IMR-90 (cell line): ENCODE data around the gene BEST1. TPM values are rescaled to one million over a fixed set of nuclear protein-coding genes. Genes with fewer than 3 reads are reported as not detected.

ENCODE experiments used
- ATAC-seq: fragments of 200-7000 bp; cut with Tn5 transposase; 2 replicates; pipeline ENCODE4 v1.9.1; 2020; ENCODE audit warnings: low read depth, mild to moderate bottlenecking, moderate library complexity
- BruUV-seq: library from RNA; stranded (reverse); fragments of 400-500 nt; replicated peaks from 2 replicates; lab custom pipeline; 2021; lab: Mats Ljungman, UMichigan
- CTCF ChIA-PET: fragments of 300-600 bp; formaldehyde crosslinking; extraction: SDS; loops from one replicate; lab custom pipeline; 2021; ENCODE audit warnings: antibody characterized with exemption; lab: Yijun Ruan, JAX
- POLR2A ChIA-PET: fragments of 300-600 bp; sonication (Branson Sonifier 250); formaldehyde crosslinking; loops from one replicate; lab custom pipeline; 2022; ENCODE audit warnings: antibody characterized with exemption; ENCODE audit not compliant: unreplicated experiment; lab: Charles Lee
- DNase-seq: peaks from one replicate; pipeline ENCODE4 v3.0.0; 2013
- H2AFZ ChIP-seq: replicated peaks from 2 replicates; pipeline ENCODE3; 2013; ENCODE audit warnings: low read length, mild to moderate bottlenecking; ENCODE audit not compliant: poor library complexity
- H2AK5ac ChIP-seq: 2 replicates; pipeline ENCODE4 v1.6.1; 2013; ENCODE audit warnings: low read depth, low read length, inconsistent platforms
- H2AK9ac ChIP-seq: replicated peaks from 2 replicates; pipeline ENCODE3; 2013; ENCODE audit warnings: mild to moderate bottlenecking, low read depth, low read length, moderate library complexity; ENCODE audit not compliant: poor library complexity
- H2BK120ac ChIP-seq: 2 replicates; pipeline ENCODE4 v1.6.1; 2013; ENCODE audit warnings: low read depth, low read length, inconsistent platforms
- H2BK15ac ChIP-seq: 3 replicates; pipeline ENCODE4 v1.6.1; 2013; ENCODE audit warnings: low read depth, low read length, inconsistent platforms
- H2BK20ac ChIP-seq: 2 replicates; pipeline ENCODE4 v1.6.1; 2013; ENCODE audit warnings: low read depth, mild to moderate bottlenecking, inconsistent platforms, low read length, moderate library complexity
- H2BK5ac ChIP-seq: 2 replicates; pipeline ENCODE4 v1.6.1; 2013; ENCODE audit warnings: mild to moderate bottlenecking, low read depth, low read length, inconsistent platforms; ENCODE audit not compliant: poor library complexity, severe bottlenecking
- H3K14ac ChIP-seq: replicated peaks from 2 replicates; pipeline ENCODE4 v1.6.1; 2013; ENCODE audit warnings: low read depth, low read length, inconsistent platforms
- H3K18ac ChIP-seq: 2 replicates; pipeline ENCODE4 v1.6.1; 2013; ENCODE audit warnings: low read depth, low read length, control low read depth
- H3K23ac ChIP-seq: 2 replicates; pipeline ENCODE4 v1.6.1; 2013; ENCODE audit warnings: low read depth, low read length, inconsistent platforms
- H3K27ac ChIP-seq: 2 replicates; pipeline ENCODE4 v1.5.1; 2013; ENCODE audit warnings: mild to moderate bottlenecking, control low read depth, low read length; ENCODE audit not compliant: insufficient read depth
- H3K27me3 ChIP-seq: 2 replicates; pipeline ENCODE4 v1.6.1; 2013; ENCODE audit warnings: low read length; ENCODE audit not compliant: control insufficient read depth, insufficient read depth
- H3K36me3 ChIP-seq: 2 replicates; pipeline ENCODE4 v1.6.1; 2013; ENCODE audit warnings: low read length, mixed read lengths; ENCODE audit not compliant: control insufficient read depth, insufficient read depth
- H3K4ac ChIP-seq: 2 replicates; pipeline ENCODE4 v1.6.1; 2013; ENCODE audit warnings: low read depth, low read length, inconsistent platforms
- H3K4me1 ChIP-seq: 2 replicates; pipeline ENCODE4 v1.6.1; 2013; ENCODE audit warnings: low read length, mixed read lengths; ENCODE audit not compliant: control insufficient read depth, insufficient read depth
- H3K4me2 ChIP-seq: 2 replicates; pipeline ENCODE4 v1.6.1; 2013; ENCODE audit warnings: low read depth, mild to moderate bottlenecking, control low read depth, low read length, moderate library complexity
- H3K4me3 ChIP-seq: 2 replicates; pipeline ENCODE4 v1.5.1; 2013; ENCODE audit warnings: low read depth, mild to moderate bottlenecking, control low read depth, low read length, moderate library complexity; ENCODE audit not compliant: insufficient read depth
- H3K56ac ChIP-seq: 2 replicates; pipeline ENCODE4 v1.6.1; 2013; ENCODE audit warnings: low read length, inconsistent platforms; ENCODE audit not compliant: insufficient read depth; ENCODE audit errors: extremely low read depth
- H3K79me1 ChIP-seq, 2 experiments: 2 replicates each; pipeline ENCODE4 v1.6.1; 2013; ENCODE audit warnings: low read length in 2 of 2, inconsistent platforms in 1 of 2, low read depth in 1 of 2
- H3K9ac ChIP-seq: 2 replicates; pipeline ENCODE4 v1.6.1; 2013; ENCODE audit warnings: low read depth, low read length, control low read depth
- H3K9me1 ChIP-seq: 2 replicates; pipeline ENCODE4 v1.6.1; 2013; ENCODE audit warnings: low read length, inconsistent platforms; ENCODE audit not compliant: insufficient read depth
- H3K9me3 ChIP-seq: 2 replicates; pipeline ENCODE4 v1.6.1; 2013; ENCODE audit warnings: low read length; ENCODE audit not compliant: control insufficient read depth, insufficient read depth
- H4K20me1 ChIP-seq: 2 replicates; pipeline ENCODE4 v1.6.1; 2013; ENCODE audit warnings: low read length, inconsistent platforms; ENCODE audit not compliant: insufficient read depth
- H4K5ac ChIP-seq: 2 replicates; pipeline ENCODE4 v1.6.1; 2013; ENCODE audit warnings: mild to moderate bottlenecking, low read depth, low read length, control low read depth
- H4K8ac ChIP-seq, 2 experiments: 2 replicates each; pipeline ENCODE4 v1.6.1; 2013; ENCODE audit warnings: low read depth in 2 of 2, low read length in 2 of 2, control low read depth in 1 of 2, inconsistent platforms in 1 of 2
- H4K91ac ChIP-seq: 2 replicates; pipeline ENCODE4 v1.6.1; 2013; ENCODE audit warnings: low read depth, low read length, inconsistent platforms; ENCODE audit not compliant: insufficient read depth
- FOS ChIP-seq: fragments of 150-350 bp; IDR thresholded peaks from 2 replicates; pipeline ENCODE4 v1.6.1; 2016; ENCODE audit warnings: low read depth, low read length
- MAFK ChIP-seq: IDR thresholded peaks from 2 replicates; pipeline ENCODE4 v1.6.1; 2012; ENCODE audit warnings: low read depth, low read length, improper control_type of control experiment
- WGBS, 2 experiments: methylation state at CpG; one replicate each; pipeline versions ENCODE4 v1.1.5 to v1.1.7; 2013; ENCODE audit warnings: missing lambda C conversion rate in 2 of 2; ENCODE audit not compliant: insufficient read length in 1 of 2; ENCODE audit errors: extremely low coverage in 2 of 2; 5-methylcytosine and 5-hydroxymethylcytosine counted together
- dilution Hi-C: fragments of 300-500 bp; cut with HindIII; formaldehyde crosslinking; loops from one replicate; pipeline ENCODE4 v1.14.3; 2018; ENCODE audit warnings: low sequenced_read_pairs; ENCODE audit not compliant: unreplicated experiment
- in situ Hi-C: fragments of 300-500 bp; cut with MboI; formaldehyde crosslinking; loops from 3 replicates; pipeline ENCODE4 v1.14.3; 2019; ENCODE audit warnings: low sequenced_read_pairs, inconsistent platforms, mixed read lengths
- intact Hi-C: fragments of 100-400 bp; cut with micrococcal nuclease; formaldehyde crosslinking; loops from 2 replicates; pipeline ENCODE4 v1.10.0; 2022
- polyA plus RNA-seq, 3 experiments: library from polyadenylated mRNA; depleted of rRNA; stranded (reverse); fragments of >200 nt; gene quantifications; 2 replicates each; pipeline ENCODE4 v1.2.3, GENCODE V29; 2012; ENCODE audit warnings: low replicate concordance in 1 of 3
- total RNA-seq: library from RNA; depleted of rRNA; stranded (reverse); fragments of >200 nt; gene quantifications from 2 replicates; pipeline ENCODE4 v1.2.3, GENCODE V29; 2012

BEST1 gene
- total and polyA plus RNA-seq, 2 of the 4 experiments (the other 2 are of a cell fraction), result 0.90 to 1.4 TPM

GRCh38 chr11:61957021-61957770, 7.0 kb downstream of the BEST1 start:
- no peak overlapping the region for H3K27ac ChIP-seq
- DNase-seq (no peak), ATAC-seq (no peak)
- H3K4ac ChIP-seq, result no peak overlapping the region
- H4K20me1 ChIP-seq, result peaks cover 10% of the 10 kb centered on the region; the same call in 1 of the 2 replicates
- no peak overlapping the region for H3K4me2 ChIP-seq
- H3K9me1 ChIP-seq, result 0 out of 2 replicates have a peak, but pooled peaks cover 17% of the 10 kb centered on the region
- WGBS, 2 experiments, result no CpG with 5 or more reads among the region's 7 CpGs
- no peak overlapping the region for H4K5ac ChIP-seq
- intact Hi-C loops, result no loop called here
- no peak overlapping the region for H2BK5ac ChIP-seq
- no peak overlapping the region for H2AK9ac ChIP-seq
- peaks cover 21% of the 10 kb centered on the region; the same call in 1 of the 2 replicates for H3K36me3 ChIP-seq
- no peak overlapping the region for H3K23ac ChIP-seq
- no peak overlapping the region for H2BK20ac ChIP-seq
- TF ChIP-seq MAFK, result no peak
- TF ChIP-seq FOS, result no peak
- no peak overlapping the region for H2AFZ ChIP-seq
- no peaks in the 10 kb centered on the region for H3K27me3 ChIP-seq
- no peak overlapping the region for H2BK120ac ChIP-seq
- dilution Hi-C loops, result no loop called here
- POLR2A ChIA-PET, result interaction anchor here (0.6 kb wide), 1 partner anchor 104 kb away, joined by 9 read pairs; no protein-coding TSS in a partner anchor
- peaks cover 0 to 23% of the 10 kb centered on the region in 2 experiments; a peak in 3 of 4 replicates for H3K79me1 ChIP-seq
- no peak overlapping the region for H2AK5ac ChIP-seq
- H3K9me3 ChIP-seq, result no peaks in the 10 kb centered on the region
- CTCF ChIA-PET, result no interaction called here
- H3K9ac ChIP-seq, result no peak overlapping the region
- no peak overlapping the region for H3K18ac ChIP-seq
- H4K91ac ChIP-seq, result no peak overlapping the region
- H3K4me1 ChIP-seq, result peaks cover 14% of the 10 kb centered on the region
- in situ Hi-C loops, result loop anchor here (10.0 kb wide), 1 partner anchor 118 kb away; no protein-coding TSS in a partner anchor
- no peak overlapping the region for H3K14ac ChIP-seq
- no peak overlapping the region for H3K56ac ChIP-seq
- no peak overlapping the region for H3K4me3 ChIP-seq
- H2BK15ac ChIP-seq, result no peak overlapping the region
- BruUV-seq, result no TSS peak
- H4K8ac ChIP-seq, result no peak overlapping the region
